ENCODE data around the gene KRT39.
"Not testable (repeated sequence)": the region's sequence is repeated elsewhere in the genome, so short reads cannot be mapped to it uniquely, and the experiment has no call there.

The KRT39 gene

DNA sequence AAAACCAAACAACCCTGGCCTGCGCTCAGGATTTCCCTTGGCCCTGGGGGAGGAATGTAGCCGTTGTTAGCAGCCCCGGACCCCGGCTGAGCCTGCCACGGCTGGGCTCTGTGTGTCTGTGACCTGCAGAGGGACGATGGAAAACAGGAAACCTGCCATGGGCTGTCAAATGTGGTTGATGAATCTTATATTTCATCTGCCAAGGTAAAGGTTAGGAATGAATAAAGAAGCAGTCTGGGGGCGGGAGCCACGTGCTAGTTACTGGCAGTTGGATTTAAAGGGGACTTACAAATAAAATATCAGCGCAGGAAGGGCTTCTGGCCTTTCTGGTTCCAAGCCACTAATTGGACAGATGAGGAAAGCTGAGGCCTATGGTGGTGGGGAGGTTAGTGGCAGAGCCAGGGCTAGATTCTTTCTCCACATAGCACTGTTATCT lies 29.3 kb downstream of the KRT39 start, which contains the start of gene KRT23:
TSS of gene KRT23 (minus strand) at position 263 of the 436 bp plus-strand sequence. CDS start 1,043 bp downstream, outside the sequence.
- no peak for DNase-seq

DNA sequence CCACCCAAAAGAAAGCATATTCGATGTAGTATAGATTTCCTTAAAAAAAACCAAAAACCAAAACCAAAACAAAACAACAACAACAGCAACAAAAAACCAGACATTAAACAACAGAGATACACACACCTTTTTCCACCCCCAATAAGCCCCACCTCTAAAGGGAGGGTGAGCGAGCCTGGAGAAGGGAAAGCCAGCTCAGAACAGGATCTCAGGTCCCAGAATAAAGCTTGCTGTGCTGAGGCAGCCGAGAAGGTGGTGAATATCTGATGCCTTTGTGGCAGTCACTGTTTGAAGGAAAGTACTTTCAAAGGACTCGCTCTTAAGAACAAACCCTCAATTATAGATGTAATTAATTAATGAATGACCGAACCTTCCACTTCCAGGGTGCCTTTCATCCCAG lies 29.8 kb downstream of the KRT39 start:
- no peak for DNase-seq

DNA sequence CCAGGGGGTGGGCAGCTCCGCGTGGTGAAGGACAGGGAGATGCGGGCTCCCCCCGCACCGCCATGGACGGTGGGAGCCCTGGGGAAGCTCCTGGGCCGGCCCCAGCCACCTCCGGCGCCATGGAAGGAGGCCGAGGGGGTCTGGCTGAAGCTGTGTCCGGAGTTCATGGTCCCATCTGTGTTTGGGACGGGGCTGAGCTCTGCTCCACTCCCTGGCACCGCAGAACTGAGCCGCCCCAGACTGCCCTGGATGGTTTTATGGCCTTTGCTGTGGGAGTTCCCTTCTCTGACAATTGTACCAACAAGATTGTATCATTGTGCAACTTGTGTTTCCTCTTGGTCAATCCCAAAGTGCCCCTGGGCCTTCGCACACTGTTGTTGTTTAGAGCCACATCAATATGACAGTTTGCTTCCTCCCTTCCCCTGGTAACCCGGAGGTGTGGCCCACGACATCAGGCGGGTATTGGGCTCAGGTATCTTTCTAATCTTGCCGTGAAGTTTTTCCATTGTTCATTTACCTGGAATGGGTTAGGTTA lies 30.2 kb downstream of the KRT39 start:
- DNase-seq = no peak

DNA sequence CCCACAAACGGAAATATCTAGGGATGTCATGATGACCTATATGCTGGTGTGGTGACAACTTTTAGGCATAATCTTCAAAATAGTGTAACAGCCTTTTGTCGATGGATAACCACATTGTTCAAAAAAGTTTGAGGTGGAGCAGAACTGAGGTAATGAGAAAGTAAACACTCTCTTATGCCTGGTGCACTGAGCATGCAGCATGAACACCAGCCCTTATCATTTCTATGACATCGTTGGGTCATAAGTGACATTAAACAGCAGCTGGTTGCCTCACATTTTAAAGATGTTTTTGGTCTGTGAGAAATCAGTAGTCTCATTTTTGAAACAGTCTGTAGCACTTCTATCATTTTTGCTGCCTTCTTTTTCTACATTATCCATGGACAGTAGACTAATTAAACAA lies 31.1 kb downstream of the KRT39 start:
- no peak for DNase-seq

DNA sequence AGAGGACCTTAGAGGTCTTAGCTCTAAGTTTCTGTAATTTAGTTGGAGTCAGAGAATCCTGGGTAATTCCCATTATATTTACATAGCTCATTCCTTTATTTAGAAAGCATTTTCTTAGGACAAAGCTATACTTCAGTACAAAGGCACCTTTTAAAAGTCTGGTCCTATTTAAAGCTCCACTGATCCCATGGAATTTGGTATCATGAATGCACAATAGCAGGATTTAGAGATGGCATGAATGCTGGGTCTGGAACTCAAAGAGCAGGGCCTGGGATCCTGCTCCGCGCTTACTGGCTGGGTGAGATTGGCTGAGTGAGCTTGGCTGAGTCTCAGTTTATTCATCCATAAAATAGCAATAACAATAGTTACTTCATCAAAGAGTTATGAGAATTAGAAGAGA lies 34.1 kb downstream of the KRT39 start:
- DNase-seq = no peak

DNA sequence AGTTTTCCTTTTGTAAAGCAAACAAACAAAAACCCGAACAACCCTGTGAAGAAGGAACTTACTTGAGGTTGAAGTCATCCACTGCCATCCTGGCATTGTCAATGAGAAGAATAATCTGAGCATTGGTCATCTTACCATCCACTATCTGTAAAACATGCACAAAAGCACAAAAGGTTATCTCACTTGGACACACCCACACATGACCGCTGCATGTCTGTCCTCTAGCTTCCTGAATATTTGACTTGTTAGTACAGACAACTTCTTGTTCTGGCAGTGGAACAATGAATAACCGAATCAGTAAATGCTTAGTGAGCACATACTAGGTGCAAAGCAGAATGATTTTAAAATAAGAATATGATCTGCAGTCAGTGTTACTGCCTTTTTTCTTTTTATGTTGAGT lies 35.4 kb downstream of the KRT39 start:
- peak; percentile 28 for DNase-seq

DNA sequence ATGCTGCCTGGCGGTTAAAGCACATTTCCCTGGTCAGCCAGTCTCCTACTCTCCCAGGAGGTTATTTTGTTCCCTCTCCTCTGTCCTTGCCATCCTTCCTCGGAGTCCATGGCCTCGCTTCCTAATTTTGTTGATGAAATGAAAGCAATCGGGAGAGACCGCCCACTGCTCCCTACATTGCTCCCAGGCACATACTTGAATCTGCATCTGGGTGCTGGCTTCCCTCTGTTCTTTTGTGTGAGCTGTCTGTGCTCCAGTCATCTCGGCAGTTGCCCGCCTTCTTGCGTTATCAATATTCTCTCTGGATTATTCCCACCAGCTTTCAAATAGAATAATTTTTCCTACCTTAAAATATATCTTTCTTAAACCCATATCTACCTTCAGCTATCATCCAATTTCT lies 40.4 kb downstream of the KRT39 start:
- no peak for DNase-seq

DNA sequence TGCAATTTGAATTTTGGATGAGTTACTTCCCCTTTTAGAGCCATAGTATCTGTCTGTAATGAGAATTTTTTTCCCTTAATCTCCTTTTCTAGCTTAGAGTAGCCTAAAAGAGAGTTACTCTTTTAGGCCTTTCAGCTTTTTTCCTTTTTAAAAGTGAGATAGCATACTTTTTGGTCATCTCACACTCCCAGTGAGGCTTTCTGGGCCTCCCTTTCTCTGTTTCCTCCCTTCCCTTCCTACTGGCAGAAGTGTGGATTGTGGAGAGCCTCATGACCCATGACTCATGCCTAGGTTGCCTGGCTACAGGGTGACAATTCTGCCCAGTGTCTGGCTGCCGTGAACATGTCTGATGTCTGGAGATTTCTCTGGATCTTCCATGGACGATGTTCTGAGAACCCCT lies 44.5 kb downstream of the KRT39 start:
- peak; percentile 51 for DNase-seq

DNA sequence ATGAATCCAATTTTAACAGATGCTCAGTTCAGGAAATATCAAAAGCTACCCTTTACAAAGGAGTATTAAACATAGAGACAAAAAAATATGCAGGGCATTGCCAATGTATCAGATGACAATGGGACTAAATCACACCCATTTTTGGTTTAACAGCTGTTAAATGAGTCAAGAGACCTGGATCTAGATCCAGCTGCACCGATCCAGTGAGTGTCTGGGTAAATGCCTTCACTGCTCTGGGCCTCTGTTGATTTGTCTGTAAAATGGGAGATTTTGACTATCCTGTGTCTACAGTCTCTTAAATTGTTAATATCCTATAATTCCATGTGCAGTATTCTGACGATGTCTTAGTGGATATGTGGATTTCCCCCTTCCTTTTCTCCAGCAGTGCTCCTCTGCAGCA lies 45.7 kb downstream of the KRT39 start:
- no peak for DNase-seq

DNA sequence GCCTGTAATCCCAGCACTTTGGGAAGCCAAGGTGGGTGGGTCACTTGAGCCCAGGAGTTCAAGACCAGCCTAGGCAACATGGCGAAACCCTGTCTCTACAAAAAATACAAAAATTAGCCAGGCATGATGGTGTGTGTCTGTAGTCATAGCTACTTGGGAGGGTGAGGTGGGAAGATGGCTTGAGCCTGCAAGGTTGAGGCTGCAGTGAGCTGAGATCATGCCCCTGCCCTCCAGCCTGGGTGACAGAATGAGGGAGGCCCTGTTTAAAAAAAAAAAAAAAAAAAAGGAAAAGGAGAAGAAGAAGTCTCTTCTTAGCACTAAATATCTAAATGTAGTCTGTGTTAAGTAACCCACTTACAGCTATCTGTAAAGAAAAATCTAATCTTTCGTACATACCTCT lies 49.6 kb downstream of the KRT39 start:
- DNase-seq = not testable (repeated sequence)

DNA sequence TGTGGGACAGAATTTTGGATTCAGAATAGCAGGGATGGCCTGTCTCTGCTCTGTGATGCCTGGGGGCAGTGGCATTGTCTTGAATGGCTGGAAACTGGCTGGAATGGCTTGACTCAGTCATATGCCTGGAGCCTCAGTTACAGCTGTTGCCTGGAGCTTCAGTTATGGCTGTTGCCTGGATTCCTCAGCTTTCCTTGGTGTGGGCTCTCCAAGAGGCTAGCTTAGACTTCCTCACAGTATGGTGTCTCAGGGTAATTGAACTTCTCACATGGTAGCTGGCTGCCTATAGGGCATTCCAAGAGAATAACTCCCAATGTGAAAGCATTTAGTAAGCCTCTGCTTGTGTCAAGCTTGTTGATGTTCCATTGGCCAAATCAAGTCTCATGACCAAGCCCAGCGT lies 50.4 kb downstream of the KRT39 start:
- no peak for DNase-seq

DNA sequence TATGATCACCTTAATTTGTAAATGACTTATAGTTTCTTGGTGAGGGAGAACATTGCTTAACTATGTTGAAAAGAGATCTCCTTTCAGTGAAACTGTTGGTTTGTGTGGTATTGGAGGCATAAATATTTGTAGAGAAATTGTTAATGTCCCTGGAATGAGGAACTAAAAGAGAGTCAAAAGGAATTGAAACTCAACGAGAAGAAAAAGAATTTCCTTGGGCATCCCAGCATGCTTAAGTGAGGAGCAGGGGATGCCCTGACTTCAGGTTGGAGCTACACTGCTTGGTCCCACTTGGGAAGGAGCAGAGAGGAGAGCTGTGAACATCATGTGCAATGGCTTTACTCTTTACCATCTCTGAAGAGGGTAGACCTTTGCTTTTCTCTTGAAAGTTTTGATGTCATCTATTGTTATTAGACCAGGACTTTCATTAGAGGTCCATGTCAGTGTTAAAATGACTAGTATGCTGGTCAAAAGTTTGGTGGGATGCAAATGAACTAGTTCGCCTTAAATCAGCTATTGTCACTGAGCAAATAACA lies 51.0 kb downstream of the KRT39 start:
- DNase-seq = peak; percentile 56

DNA sequence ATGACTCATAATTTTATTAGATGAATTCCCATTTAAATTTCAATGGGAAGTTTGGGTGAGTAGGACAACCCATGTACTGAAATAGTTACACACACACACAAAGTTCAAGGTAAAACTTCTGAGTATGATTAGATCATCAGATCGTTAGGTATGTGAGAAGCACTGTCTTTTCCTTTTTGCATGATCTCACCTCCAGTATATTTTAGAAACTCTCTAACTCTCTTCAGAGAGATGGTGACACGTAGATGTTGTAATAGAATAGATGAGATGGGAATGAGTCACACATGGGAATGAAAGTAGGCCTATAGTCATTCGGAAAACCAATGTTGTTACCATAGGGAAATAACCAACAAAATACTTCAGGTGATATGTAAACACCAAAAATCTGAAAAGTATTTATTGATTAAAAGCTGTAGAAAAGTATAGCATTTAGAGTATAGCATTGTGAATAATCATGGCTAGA lies 51.5 kb downstream of the KRT39 start:
- peak; percentile 97 for DNase-seq

DNA sequence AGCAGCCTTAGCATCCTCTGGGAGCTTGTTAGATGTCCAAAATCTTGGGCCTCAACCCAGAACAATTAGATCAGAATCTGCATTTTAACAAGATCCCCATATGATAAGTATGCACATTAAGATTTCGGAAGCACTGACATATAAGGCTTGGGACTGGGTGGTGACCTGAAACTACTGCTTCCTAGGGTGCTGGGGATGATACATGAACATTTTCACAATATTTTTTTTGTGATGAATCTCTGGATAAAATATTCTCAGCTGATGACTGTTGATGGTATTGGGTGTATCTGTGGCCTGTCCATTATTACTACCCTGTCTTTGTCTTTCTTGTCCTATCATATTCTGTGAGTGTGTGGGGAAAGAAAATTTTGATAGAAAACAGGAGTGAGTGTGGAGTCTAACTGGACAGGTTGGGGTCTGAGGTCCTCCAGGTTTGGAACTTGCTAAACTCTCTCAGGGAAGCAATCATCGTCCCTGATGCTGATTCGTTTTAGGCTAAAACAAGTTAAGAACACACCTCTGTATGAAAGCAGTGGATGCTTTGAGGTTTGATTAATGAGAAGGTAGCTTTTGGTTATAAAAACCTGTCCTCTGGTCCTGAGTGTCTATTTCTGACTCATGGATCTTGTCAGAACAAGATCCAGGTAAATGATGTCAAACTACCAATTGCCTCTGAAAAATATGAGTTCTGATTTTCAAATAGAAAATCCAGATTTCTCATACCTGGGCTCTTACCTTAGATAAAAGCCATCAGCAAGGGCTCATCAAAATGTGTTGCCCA lies 52.5 kb downstream of the KRT39 start:
- DNase-seq = no peak

DNA sequence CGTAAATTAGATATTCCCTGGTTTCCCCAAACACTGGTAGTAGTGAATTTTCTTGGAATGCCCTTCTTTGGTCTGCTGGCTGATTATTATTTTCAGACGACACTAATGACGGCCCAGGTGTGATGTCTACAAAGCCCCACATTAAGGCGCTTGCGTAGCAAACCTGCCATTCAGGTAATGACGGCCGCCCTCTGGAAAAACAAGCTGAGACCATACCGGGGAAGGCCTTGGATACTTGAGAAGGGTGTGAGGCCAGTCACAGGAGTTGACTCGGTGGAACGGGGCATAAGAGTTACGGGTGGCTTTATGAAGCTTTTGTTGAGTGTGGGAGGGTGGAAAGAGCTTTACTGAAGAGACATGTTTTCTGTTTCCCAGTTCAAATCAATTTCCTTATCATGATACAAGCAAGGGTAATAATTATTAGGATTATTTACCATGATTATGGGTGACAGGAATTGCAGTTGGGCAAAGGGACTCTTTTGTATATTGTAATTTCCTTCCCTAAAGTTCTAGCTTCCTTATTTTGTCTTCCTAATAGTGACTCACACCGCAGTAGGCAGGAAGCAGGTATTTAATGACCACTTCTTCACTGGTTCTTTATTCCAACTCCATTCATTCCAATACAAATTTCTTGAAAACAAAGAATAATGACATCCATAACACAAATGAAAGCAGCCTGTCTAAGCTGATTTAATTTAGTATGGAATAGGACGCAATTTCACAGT lies 54.1 kb downstream of the KRT39 start:
- no peak for DNase-seq

DNA sequence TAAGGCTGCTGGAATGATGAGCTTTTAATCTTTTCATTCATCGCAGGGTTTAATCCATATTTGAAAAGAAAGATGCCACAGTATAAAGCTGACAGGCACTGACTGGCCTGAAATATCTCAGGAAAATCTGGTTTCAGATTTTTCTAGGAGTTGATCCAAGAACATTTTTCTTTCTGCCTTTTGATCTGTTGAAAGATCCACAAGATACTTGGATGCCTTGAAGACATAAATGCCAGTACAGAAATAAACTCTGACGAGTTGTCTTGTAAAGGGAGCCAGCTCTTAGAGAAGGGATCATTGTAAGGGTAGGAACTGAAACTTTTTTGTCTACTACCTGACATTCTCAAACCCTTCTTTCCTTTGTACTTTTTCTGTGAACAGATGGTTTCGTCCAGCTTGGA lies 56.3 kb downstream of the KRT39 start:
- DNase-seq = peak; percentile 44

DNA sequence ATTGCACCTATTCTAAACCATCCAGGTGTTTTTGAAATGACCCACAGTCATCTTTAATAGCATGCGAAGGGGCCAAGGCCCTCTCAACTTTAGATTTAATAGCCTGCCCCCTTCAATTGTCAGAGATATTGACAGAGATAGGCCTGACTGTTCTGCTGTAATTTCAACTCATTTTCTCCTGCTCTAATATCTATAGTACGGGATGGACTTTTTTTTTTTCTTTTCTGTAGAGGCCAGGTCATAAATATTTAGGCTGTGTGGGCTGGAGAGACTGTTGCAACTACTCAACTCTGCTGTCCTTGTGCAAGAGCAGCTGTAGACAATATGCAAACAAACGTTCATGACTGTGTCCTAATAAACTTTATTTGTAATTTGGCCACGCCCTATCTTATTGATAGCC lies 57.0 kb downstream of the KRT39 start:
- DNase-seq = peak; percentile 50

DNA sequence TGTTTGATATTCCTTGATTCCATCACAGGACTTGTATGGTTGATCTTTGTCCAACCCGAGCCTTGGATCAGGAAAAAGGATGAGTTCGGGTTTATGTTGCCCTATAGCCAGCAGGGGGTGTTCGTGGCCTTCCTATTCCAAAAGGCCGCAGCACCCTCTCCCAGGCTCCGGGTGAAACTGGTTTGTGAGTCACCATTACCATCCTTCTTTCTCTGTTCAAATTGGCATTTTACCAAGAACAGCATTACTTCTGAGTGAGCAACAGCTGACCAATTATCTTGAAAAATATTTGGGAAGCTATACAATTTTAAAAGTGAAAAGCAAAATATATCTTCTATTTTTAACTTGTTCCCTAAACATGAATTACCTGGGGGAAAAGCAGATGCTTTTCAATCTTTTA lies 57.4 kb downstream of the KRT39 start:
- DNase-seq = peak; percentile 91
